ENCODE results near the gene ERG28.
A peak's percentile ranks its signal among the peaks of the same experiment; 100 is the strongest.

The ERG28 gene

DNA sequence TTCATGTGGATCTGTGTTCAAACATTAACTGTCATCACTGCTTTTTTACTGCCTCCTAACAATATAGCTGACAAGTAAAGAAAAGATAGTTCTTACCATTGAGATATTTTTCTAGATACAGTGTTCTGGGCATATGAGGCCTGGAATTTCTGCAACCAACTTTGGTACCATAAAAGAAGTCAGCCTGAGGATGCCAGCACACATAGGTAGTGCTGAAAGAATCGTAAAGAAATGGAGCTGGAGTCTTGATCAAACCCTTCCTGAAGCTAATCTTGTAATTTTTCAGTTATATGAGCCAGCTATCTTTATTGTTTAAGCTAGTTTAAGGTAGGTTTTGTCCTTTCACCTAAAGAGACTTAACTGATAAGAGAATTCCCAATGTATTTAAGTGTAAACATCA, 11.3 kb downstream of the ERG28 start (continued):
- TF ChIP-seq SP3 (tag by site-specific recombination; IDR thresholded peaks at IDR 0.05) (no peak), ZNF416 (tag by site-specific recombination; IDR thresholded peaks at IDR 0.05) (no peak), GLI2 (tag by site-specific recombination; IDR thresholded peaks at IDR 0.05; ENCODE audit: borderline replicate concordance, low read depth) (no peak), ZNF302 (tag by site-specific recombination; IDR thresholded peaks at IDR 0.05; ENCODE audit: low read depth) (no peak), ZNF132 (tag by site-specific recombination; IDR thresholded peaks at IDR 0.05; ENCODE audit: borderline replicate concordance) (no peak), ZNF514 (tag by site-specific recombination; IDR thresholded peaks at IDR 0.05) (no peak)
- TF ChIP-seq, protein P1, sequence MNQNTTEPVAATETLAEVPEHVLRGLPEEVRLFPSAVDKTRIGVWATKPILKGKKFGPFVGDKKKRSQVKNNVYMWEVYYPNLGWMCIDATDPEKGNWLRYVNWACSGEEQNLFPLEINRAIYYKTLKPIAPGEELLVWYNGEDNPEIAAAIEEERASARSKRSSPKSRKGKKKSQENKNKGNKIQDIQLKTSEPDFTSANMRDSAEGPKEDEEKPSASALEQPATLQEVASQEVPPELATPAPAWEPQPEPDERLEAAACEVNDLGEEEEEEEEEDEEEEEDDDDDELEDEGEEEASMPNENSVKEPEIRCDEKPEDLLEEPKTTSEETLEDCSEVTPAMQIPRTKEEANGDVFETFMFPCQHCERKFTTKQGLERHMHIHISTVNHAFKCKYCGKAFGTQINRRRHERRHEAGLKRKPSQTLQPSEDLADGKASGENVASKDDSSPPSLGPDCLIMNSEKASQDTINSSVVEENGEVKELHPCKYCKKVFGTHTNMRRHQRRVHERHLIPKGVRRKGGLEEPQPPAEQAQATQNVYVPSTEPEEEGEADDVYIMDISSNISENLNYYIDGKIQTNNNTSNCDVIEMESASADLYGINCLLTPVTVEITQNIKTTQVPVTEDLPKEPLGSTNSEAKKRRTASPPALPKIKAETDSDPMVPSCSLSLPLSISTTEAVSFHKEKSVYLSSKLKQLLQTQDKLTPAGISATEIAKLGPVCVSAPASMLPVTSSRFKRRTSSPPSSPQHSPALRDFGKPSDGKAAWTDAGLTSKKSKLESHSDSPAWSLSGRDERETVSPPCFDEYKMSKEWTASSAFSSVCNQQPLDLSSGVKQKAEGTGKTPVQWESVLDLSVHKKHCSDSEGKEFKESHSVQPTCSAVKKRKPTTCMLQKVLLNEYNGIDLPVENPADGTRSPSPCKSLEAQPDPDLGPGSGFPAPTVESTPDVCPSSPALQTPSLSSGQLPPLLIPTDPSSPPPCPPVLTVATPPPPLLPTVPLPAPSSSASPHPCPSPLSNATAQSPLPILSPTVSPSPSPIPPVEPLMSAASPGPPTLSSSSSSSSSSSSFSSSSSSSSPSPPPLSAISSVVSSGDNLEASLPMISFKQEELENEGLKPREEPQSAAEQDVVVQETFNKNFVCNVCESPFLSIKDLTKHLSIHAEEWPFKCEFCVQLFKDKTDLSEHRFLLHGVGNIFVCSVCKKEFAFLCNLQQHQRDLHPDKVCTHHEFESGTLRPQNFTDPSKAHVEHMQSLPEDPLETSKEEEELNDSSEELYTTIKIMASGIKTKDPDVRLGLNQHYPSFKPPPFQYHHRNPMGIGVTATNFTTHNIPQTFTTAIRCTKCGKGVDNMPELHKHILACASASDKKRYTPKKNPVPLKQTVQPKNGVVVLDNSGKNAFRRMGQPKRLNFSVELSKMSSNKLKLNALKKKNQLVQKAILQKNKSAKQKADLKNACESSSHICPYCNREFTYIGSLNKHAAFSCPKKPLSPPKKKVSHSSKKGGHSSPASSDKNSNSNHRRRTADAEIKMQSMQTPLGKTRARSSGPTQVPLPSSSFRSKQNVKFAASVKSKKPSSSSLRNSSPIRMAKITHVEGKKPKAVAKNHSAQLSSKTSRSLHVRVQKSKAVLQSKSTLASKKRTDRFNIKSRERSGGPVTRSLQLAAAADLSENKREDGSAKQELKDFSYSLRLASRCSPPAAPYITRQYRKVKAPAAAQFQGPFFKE (tag by site-specific recombination; IDR thresholded peaks at IDR 0.05; ENCODE audit: borderline replicate concordance), result no peak
- TF ChIP-seq, protein P2, sequence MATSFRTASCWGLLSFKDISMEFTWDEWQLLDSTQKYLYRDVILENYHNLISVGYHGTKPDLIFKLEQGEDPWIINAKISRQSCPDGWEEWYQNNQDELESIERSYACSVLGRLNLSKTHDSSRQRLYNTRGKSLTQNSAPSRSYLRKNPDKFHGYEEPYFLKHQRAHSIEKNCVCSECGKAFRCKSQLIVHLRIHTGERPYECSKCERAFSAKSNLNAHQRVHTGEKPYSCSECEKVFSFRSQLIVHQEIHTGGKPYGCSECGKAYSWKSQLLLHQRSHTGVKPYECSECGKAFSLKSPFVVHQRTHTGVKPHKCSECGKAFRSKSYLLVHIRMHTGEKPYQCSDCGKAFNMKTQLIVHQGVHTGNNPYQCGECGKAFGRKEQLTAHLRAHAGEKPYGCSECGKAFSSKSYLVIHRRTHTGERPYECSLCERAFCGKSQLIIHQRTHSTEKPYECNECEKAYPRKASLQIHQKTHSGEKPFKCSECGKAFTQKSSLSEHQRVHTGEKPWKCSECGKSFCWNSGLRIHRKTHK (tag by site-specific recombination; IDR thresholded peaks at IDR 0.05), result no peak

DNA sequence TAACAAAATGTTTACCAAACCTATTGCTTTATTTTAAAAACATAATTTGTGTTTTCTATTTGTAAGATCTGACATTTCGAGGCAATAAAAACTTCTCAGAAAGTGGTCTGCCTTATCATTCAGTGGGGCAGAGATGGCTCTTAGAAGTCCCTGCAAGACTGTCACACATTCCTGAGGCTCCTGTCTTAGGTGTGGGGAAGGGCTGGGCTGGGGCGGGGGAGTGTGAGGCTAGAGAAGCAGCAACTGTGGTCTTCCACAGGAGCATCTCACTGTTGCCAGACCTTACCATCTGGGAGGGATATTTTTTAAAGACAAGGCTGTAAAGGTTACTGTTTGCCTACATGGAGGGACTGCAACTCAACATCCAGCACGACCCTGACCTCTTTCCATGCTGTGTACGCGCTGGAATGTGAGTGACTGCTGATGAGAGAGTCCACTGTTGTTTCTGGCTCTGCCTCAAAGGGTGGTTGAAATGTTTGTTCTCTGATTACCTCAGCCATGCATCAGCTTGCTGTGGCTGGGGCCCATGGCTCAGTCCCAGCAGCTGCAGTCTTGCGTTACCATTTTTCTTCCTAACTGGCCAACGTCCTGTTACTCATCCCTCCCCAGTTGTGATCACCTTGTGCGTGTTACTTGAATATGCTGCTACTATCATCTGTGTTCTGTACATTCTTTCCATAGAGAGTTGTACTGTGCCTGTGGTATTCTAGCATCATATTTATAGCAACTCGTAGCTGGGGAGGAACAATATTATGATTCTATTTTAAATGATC, 12.4 kb downstream of the ERG28 start:
- ChIA-PET POLR2A (interaction anchor here (1.0 to 2.1 kb wide), 3 partner anchors 12 to 71 kb away, joined by 6 to 10 read pairs (median 6); partner anchors contain the start of genes ERG28, FLVCR2 and TTLL5), CTCF (interaction anchor here (13.9 kb wide), 1 partner anchor 72 kb away, joined by 266 read pairs; the partner anchor contains the start of gene FLVCR2)
- no peak overlapping the region for H3K4me3 ChIP-seq (ENCODE audit: low read depth, low read length)
- H3K27ac ChIP-seq (ENCODE audit: extremely low read depth, low read depth, low read length), result no peak overlapping the region
- no peaks in the 10 kb centered on the region for H3K9me3 ChIP-seq (ENCODE audit: control insufficient read depth, insufficient read depth, low read depth, low read length)
- peaks cover 13% of the 10 kb centered on the region for H3K4me1 ChIP-seq (ENCODE audit: control insufficient read depth, insufficient read depth, low read length)
- peaks cover 16 to 39% of the 10 kb centered on the region in 2 experiments for H3K36me3 ChIP-seq (ENCODE audit: control insufficient read depth in 2 of 2, insufficient read depth in 1 of 2, low read length in 2 of 2)
- TF ChIP-seq TRIM28 (IDR thresholded peaks at IDR 0.05; ENCODE audit: borderline replicate concordance, low read length) (no peak), ZNF792 (tag by site-specific recombination; IDR thresholded peaks at IDR 0.05) (no peak), ZNF501 (tag by site-specific recombination; IDR thresholded peaks at IDR 0.05) (no peak), KLF1 (tag by site-specific recombination; IDR thresholded peaks at IDR 0.05) (peak; percentile 76), ZNF10 (tag by site-specific recombination; IDR thresholded peaks at IDR 0.05) (0 out of 2 replicates have a peak, but pooled peaks have one; percentile 38), ZFHX2 (tag by site-specific recombination; conservative IDR thresholded peaks at IDR 0.05) (no peak), ZNF654 (tag by site-specific recombination; IDR thresholded peaks at IDR 0.05; ENCODE audit: low read depth) (no peak), ZNF837 (tag by site-specific recombination; IDR thresholded peaks at IDR 0.05) (no peak), ZSCAN30 (tag by site-specific recombination; IDR thresholded peaks at IDR 0.05) (no peak), ZNF248 (tag by site-specific recombination; IDR thresholded peaks at IDR 0.05) (no peak), IKZF3 (tag by site-specific recombination; IDR thresholded peaks at IDR 0.05) (no peak), ZNF473 (tag by site-specific recombination; IDR thresholded peaks at IDR 0.05) (no peak)
- TF ChIP-seq, protein P3, sequence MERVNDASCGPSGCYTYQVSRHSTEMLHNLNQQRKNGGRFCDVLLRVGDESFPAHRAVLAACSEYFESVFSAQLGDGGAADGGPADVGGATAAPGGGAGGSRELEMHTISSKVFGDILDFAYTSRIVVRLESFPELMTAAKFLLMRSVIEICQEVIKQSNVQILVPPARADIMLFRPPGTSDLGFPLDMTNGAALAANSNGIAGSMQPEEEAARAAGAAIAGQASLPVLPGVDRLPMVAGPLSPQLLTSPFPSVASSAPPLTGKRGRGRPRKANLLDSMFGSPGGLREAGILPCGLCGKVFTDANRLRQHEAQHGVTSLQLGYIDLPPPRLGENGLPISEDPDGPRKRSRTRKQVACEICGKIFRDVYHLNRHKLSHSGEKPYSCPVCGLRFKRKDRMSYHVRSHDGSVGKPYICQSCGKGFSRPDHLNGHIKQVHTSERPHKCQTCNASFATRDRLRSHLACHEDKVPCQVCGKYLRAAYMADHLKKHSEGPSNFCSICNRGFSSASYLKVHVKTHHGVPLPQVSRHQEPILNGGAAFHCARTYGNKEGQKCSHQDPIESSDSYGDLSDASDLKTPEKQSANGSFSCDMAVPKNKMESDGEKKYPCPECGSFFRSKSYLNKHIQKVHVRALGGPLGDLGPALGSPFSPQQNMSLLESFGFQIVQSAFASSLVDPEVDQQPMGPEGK (tag by site-specific recombination; IDR thresholded peaks at IDR 0.05), result peak; percentile 38; the same call in 1 of the 2 replicates
- TF ChIP-seq, protein P4, sequence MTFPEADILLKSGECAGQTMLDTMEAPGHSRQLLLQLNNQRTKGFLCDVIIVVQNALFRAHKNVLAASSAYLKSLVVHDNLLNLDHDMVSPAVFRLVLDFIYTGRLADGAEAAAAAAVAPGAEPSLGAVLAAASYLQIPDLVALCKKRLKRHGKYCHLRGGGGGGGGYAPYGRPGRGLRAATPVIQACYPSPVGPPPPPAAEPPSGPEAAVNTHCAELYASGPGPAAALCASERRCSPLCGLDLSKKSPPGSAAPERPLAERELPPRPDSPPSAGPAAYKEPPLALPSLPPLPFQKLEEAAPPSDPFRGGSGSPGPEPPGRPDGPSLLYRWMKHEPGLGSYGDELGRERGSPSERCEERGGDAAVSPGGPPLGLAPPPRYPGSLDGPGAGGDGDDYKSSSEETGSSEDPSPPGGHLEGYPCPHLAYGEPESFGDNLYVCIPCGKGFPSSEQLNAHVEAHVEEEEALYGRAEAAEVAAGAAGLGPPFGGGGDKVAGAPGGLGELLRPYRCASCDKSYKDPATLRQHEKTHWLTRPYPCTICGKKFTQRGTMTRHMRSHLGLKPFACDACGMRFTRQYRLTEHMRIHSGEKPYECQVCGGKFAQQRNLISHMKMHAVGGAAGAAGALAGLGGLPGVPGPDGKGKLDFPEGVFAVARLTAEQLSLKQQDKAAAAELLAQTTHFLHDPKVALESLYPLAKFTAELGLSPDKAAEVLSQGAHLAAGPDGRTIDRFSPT (tag by site-specific recombination; IDR thresholded peaks at IDR 0.05), result no peak
- TF ChIP-seq, protein P5, sequence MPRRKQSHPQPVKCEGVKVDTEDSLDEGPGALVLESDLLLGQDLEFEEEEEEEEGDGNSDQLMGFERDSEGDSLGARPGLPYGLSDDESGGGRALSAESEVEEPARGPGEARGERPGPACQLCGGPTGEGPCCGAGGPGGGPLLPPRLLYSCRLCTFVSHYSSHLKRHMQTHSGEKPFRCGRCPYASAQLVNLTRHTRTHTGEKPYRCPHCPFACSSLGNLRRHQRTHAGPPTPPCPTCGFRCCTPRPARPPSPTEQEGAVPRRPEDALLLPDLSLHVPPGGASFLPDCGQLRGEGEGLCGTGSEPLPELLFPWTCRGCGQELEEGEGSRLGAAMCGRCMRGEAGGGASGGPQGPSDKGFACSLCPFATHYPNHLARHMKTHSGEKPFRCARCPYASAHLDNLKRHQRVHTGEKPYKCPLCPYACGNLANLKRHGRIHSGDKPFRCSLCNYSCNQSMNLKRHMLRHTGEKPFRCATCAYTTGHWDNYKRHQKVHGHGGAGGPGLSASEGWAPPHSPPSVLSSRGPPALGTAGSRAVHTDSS (tag by site-specific recombination; IDR thresholded peaks at IDR 0.05), result no peak

Measured in HEK293 (cell line).